ENCODE results near the gene CGAS.

Gene CGAS

GRCh38 chr6:73377225-73377624, 74.9 kb downstream of the CGAS start:
- TF ChIP-seq ZFP3 (CRISPR knock-in tag; IDR thresholded peaks at IDR 0.05) = no peak
- TF ChIP-seq ZC3H10 (CRISPR knock-in tag; IDR thresholded peaks at IDR 0.05) = no peak
- no peak for TF ChIP-seq ZFP30 (CRISPR knock-in tag; IDR thresholded peaks at IDR 0.05)
- no peak for TF ChIP-seq POU6F1 (CRISPR knock-in tag; IDR thresholded peaks at IDR 0.05; ENCODE audit: borderline replicate concordance, low read depth)
- no peak for TF ChIP-seq ESRRG (CRISPR knock-in tag; IDR thresholded peaks at IDR 0.05)
- no peak for TF ChIP-seq TCF4 (CRISPR knock-in tag; IDR thresholded peaks at IDR 0.05; ENCODE audit: borderline replicate concordance)
- no peak for TF ChIP-seq CREB5 (CRISPR knock-in tag; IDR thresholded peaks at IDR 0.05; ENCODE audit: low read depth)
- no peak for TF ChIP-seq CSRNP3 (CRISPR knock-in tag; IDR thresholded peaks at IDR 0.05)
- TF ChIP-seq RARB (CRISPR knock-in tag; IDR thresholded peaks at IDR 0.05) = no peak
- TF ChIP-seq ZNF8 (CRISPR knock-in tag; IDR thresholded peaks at IDR 0.05) = no peak
- ATAC-seq = no peak

GRCh38 chr6:73375216-73375615, 76.9 kb downstream of the CGAS start:
- TF ChIP-seq ZFP30 (CRISPR knock-in tag; IDR thresholded peaks at IDR 0.05) (no peak), PATZ1 (CRISPR knock-in tag; IDR thresholded peaks at IDR 0.05; ENCODE audit: borderline replicate concordance) (no peak), ZNF70 (CRISPR knock-in tag; IDR thresholded peaks at IDR 0.05) (no peak), CSRNP3 (CRISPR knock-in tag; IDR thresholded peaks at IDR 0.05) (no peak), TSHZ2 (CRISPR knock-in tag; IDR thresholded peaks at IDR 0.05) (no peak), TOX (CRISPR knock-in tag; IDR thresholded peaks at IDR 0.05; ENCODE audit: borderline replicate concordance) (no peak), TCF4 (CRISPR knock-in tag; IDR thresholded peaks at IDR 0.05; ENCODE audit: borderline replicate concordance) (no peak), PPARA (CRISPR knock-in tag; IDR thresholded peaks at IDR 0.05; ENCODE audit: borderline replicate concordance) (no peak), OSR1 (CRISPR knock-in tag; IDR thresholded peaks at IDR 0.05) (no peak), ZFP3 (CRISPR knock-in tag; IDR thresholded peaks at IDR 0.05) (no peak), ZNF8 (CRISPR knock-in tag; IDR thresholded peaks at IDR 0.05) (no peak), RARB (CRISPR knock-in tag; IDR thresholded peaks at IDR 0.05) (no peak), ZC3H10 (CRISPR knock-in tag; IDR thresholded peaks at IDR 0.05) (no peak), ESRRG (CRISPR knock-in tag; IDR thresholded peaks at IDR 0.05) (no peak), POU6F1 (CRISPR knock-in tag; IDR thresholded peaks at IDR 0.05; ENCODE audit: borderline replicate concordance, low read depth) (no peak), BACH2 (CRISPR knock-in tag; IDR thresholded peaks at IDR 0.05; ENCODE audit: borderline replicate concordance) (no peak)
- ATAC-seq = no peak

Measured in SK-N-SH treated with all-trans-retinoic acid at 6 μM for 48 hours (cell line).